GM19240 (cell line): ENCODE measurements around the gene PLEKHA6.

Experiments used
- DNase-seq: peaks from one replicate; pipeline ENCODE4 v3.0.0; 2011; ENCODE audit warnings: low spot score; ENCODE audit not compliant: insufficient read length

The PLEKHA6 gene

GRCh38 chr1:204286831-204287421, 72.8 kb downstream of the PLEKHA6 start:
- DNase-seq, result no peak

GRCh38 chr1:204286315-204286714, 73.4 kb downstream of the PLEKHA6 start:
- no peak for DNase-seq

GRCh38 chr1:204285436-204286305, 74.1 kb downstream of the PLEKHA6 start:
- no peak for DNase-seq

GRCh38 chr1:204284929-204285328, 74.8 kb downstream of the PLEKHA6 start:
- DNase-seq, result no peak

GRCh38 chr1:204283711-204284651, 75.7 kb downstream of the PLEKHA6 start:
- DNase-seq, result no peak

- no peak for DNase-seq
These were observed 76.9 kb downstream of the PLEKHA6 start for GRCh38 chr1:204282761-204283221.

GRCh38 chr1:204280099-204280961, 79.4 kb downstream of the PLEKHA6 start:
- DNase-seq, result no peak

GRCh38 chr1:204278958-204279357, 80.8 kb downstream of the PLEKHA6 start:
- DNase-seq, result no peak

- no peak for DNase-seq
These were observed 81.5 kb downstream of the PLEKHA6 start for GRCh38 chr1:204278251-204278650.

GRCh38 chr1:204277563-204278219, 82.0 kb downstream of the PLEKHA6 start:
- no peak for DNase-seq

- DNase-seq, result no peak
These were observed 83.9 kb downstream of the PLEKHA6 start for GRCh38 chr1:204275695-204276370.

GRCh38 chr1:204274446-204274845, 85.3 kb downstream of the PLEKHA6 start:
- DNase-seq, result no peak

GRCh38 chr1:204272505-204272904, 87.2 kb downstream of the PLEKHA6 start:
- no peak for DNase-seq

GRCh38 chr1:204271970-204272369, 87.8 kb downstream of the PLEKHA6 start:
- DNase-seq, result no peak

- DNase-seq, result no peak
These were observed 91.6 kb downstream of the PLEKHA6 start for GRCh38 chr1:204268101-204268500.

GRCh38 chr1:204267191-204267601, 92.5 kb downstream of the PLEKHA6 start:
- no peak for DNase-seq

GRCh38 chr1:204266504-204267034, 93.2 kb downstream of the PLEKHA6 start:
- DNase-seq, result no peak

- no peak for DNase-seq
These were observed 94.1 kb downstream of the PLEKHA6 start for GRCh38 chr1:204265665-204266064.

GRCh38 chr1:204264805-204265204, 94.9 kb downstream of the PLEKHA6 start:
- DNase-seq, result no peak
